Measurements from ENCODE around the gene FGR.

FGR gene

DNA sequence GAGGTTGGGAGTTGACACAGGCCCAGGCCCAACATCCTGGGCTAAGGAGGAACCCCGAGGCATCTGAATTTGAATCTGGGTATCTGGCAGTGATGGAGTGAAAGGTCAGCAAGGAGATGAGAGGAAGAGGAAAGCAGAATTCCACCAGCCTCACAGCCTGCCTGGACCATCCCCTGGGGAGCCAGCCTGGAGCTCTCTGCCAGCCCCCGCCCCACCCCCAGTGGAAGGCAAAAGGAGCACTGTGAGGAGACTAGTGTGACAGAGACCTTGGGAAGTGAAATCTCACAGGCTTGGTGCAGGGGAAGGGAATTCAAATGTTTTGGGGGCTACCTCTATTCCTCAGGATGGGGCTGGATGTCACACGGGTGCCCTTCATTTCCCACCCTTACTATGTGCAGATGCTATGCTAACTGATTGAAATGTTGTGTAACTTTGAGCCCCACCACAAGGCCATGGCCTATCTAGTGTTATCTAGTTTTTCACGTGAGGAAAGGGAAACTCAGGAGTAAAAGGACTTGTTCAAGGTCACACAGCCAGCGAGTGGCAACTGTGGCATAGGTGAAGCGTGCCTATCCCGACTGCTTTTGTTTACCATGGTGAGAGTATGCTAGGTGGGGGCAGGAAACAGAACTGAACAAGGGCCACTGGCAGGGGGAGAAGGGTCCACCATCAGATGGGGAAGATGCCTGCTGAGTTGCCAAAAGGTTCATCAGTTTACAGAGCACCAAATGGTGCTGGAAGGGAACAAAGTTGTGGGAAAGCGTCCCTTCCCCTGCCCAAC lies 60.8 kb downstream of the FGR start:
- no peaks in the 10 kb centered on the region for H3K9me3 Mint-ChIP-seq
- H3K27ac Mint-ChIP-seq, result no peak overlapping the region
- H3K4me1 Mint-ChIP-seq, result peaks cover 18% of the 10 kb centered on the region
- ATAC-seq (ENCODE audit: low read depth), result no peak
- H3K36me3 Mint-ChIP-seq, result no peaks in the 10 kb centered on the region
- no peaks in the 10 kb centered on the region for H3K27me3 Mint-ChIP-seq
- H3K4me3 Mint-ChIP-seq, result peak overlapping the region; percentile 64
- DNase-seq (ENCODE audit: low spot score in 2 of 2), result no peak

DNA sequence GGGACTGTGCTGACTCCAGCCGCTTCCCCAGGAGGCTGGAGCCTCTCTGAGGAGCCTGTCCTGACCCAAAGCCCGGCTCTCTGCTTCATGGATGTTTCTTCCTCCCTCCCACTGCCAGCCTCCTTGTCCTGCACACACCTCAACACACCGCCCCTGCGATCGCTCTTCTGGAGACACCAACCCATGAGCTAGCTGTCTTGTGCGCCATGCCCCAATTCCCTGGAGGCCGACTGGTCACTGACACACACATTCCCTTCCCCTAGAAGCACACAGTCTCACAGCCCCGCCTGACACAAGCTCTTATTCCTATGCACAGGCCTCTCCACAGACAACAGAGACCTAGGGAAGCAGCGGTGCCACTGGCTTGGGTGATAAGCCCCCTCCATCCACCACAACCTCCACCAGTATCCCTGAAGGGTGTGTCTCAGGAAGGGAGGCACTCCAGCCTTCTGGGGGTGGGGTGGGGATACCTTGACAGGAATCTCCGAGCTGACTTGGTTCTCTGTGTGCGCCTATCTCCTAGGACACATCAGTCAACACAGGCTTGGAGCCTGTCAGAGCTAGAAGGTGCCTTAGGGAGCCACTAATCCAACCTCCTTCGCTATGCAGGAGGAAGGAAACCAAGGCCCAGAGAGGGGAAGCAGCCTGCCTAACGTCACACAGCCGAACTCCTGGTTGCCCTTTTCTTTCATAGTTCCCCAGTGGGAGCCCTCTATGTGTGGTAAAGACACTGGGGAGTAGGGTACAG lies 62.1 kb downstream of the FGR start:
- ATAC-seq (ENCODE audit: low read depth), result no peak

DNA sequence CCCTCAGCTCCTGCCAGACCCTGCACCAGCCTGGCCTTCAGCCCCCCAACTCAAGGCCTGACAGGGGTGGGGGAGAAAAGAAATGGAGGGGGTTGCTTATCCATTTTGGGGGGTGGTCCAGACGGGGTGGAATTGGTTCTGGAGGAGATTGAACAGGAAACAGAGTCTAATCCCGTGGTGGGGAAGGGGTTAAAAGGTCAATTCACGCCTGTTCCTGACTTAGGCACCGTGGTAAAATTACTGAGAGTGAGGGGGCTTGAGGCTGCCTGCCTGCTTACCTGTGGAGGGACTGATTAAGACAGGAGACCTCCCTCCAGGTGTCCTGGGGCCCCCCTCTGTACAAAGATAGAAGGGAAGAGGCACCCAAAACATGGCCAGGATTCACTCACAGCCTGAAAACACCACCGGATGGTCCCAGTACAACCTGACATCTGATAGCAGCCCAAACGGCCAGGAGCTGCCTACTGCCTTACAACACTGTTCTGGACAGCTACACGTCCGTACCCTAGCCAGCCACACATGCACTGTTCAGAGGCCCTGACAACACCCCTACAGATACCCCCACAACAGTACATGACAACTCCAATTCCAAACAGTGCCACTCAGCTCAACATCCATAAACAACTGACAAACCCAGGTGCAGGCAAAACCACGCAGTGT lies 62.8 kb downstream of the FGR start:
- no peaks in the 10 kb centered on the region for H3K36me3 Mint-ChIP-seq
- ATAC-seq (ENCODE audit: low read depth) (no peak), DNase-seq (ENCODE audit: low spot score in 2 of 2) (no peak)
- no peaks in the 10 kb centered on the region for H3K27me3 Mint-ChIP-seq
- H3K4me3 Mint-ChIP-seq, result no peak overlapping the region
- H3K4me1 Mint-ChIP-seq, result peaks cover 28% of the 10 kb centered on the region
- no peaks in the 10 kb centered on the region for H3K9me3 Mint-ChIP-seq
- peak overlapping the region; percentile 9 for H3K27ac Mint-ChIP-seq

More for the DNA sequence above, 62.1 kb downstream of the FGR start:
- no peaks in the 10 kb centered on the region for H3K9me3 Mint-ChIP-seq
- no peak overlapping the region for H3K27ac Mint-ChIP-seq
- DNase-seq (ENCODE audit: low spot score in 2 of 2), result no peak
- no peaks in the 10 kb centered on the region for H3K27me3 Mint-ChIP-seq
- peaks cover 26% of the 10 kb centered on the region for H3K4me1 Mint-ChIP-seq
- H3K4me3 Mint-ChIP-seq, result no peak overlapping the region
- H3K36me3 Mint-ChIP-seq, result no peaks in the 10 kb centered on the region

DNA sequence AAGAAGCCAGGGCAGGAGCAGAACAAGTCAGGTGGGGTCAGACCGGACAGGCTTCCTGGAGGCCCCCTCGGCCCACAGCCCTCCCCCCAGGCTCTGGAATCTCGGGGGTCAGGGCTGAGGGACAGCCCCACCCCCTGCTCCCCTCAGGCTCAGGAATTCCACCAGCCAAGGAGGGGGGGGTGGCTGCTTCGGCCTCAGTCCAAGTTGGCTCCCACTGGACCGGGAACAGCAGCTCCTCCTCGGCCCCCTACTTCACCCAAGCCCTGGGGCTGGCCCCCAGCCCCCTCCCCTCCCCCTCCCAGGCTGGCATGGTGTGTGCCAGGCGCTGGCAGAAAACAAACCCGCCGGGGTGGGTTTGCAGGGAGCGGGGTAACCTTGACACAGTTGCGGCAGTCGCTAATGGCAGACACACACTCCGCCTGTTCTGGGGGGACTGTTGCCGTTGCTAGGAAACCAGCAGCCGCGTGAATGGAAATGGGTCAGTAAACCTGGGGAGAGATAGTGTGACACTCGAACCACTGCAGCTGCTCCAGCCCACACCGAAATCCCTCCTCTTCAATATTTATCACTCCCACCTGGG lies 63.5 kb downstream of the FGR start:
- no peak overlapping the region for H3K4me3 Mint-ChIP-seq
- ATAC-seq (ENCODE audit: low read depth), result no peak
- no peaks in the 10 kb centered on the region for H3K9me3 Mint-ChIP-seq
- H3K27me3 Mint-ChIP-seq, result no peaks in the 10 kb centered on the region
- no peaks in the 10 kb centered on the region for H3K36me3 Mint-ChIP-seq
- peaks cover 23% of the 10 kb centered on the region for H3K4me1 Mint-ChIP-seq
- H3K27ac Mint-ChIP-seq, result no peak overlapping the region
- no peak for DNase-seq (ENCODE audit: low spot score in 2 of 2)

DNA sequence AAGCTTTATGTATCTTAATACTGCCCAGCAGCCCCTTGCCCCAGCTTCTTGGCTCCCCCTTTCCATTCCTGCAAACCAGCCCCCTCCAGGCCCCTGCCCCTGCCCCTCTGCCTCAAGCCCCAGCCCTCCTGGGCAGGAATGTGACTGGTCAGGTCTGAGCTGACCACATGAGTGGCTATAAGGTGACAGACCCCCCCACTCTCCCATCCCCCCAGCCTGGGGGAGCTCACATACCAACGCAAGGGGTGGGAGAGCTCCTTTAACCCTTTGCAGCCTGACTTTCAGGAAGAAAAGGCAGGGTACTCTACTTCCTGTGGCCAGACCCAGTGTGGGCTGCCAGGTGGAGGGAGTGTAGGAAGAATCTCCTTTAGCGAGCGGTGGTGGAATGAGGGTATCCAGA lies 64.2 kb downstream of the FGR start:
- Mint-ChIP-seq H3K36me3 (peaks cover 2% of the 10 kb centered on the region), H3K27me3 (no peaks in the 10 kb centered on the region), H3K4me1 (peaks cover 28% of the 10 kb centered on the region), H3K4me3 (no peak overlapping the region), H3K27ac (no peak overlapping the region), H3K9me3 (no peaks in the 10 kb centered on the region)
- DNase-seq (ENCODE audit: low spot score in 2 of 2), result no peak
- ATAC-seq (ENCODE audit: low read depth), result no peak

DNA sequence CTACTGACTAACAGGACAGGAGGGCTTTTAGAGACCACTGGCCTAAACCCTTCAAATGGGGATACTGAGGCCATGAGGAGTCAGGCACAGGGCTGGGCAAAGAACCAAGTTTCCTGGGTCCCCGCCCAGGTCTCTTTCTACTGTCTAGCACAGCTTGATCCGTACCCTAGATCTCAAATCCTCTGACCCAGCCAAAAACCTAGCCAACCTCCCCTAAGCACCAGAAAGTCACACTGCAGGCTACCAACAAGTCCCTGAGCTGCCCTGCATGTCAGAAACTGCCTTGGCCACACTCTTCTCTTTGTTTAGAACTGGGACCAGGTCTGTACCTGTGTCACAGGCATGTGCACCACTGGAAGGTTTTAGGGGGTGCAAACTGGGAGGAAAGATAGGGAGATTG lies 64.6 kb downstream of the FGR start:
- ATAC-seq (ENCODE audit: low read depth), result no peak
- H3K36me3 Mint-ChIP-seq, result peaks cover 2% of the 10 kb centered on the region
- no peaks in the 10 kb centered on the region for H3K9me3 Mint-ChIP-seq
- H3K4me3 Mint-ChIP-seq, result no peak overlapping the region
- peaks cover 28% of the 10 kb centered on the region for H3K4me1 Mint-ChIP-seq
- no peaks in the 10 kb centered on the region for H3K27me3 Mint-ChIP-seq
- no peak for DNase-seq (ENCODE audit: low spot score in 2 of 2)
- H3K27ac Mint-ChIP-seq, result peak overlapping the region; percentile 9

DNA sequence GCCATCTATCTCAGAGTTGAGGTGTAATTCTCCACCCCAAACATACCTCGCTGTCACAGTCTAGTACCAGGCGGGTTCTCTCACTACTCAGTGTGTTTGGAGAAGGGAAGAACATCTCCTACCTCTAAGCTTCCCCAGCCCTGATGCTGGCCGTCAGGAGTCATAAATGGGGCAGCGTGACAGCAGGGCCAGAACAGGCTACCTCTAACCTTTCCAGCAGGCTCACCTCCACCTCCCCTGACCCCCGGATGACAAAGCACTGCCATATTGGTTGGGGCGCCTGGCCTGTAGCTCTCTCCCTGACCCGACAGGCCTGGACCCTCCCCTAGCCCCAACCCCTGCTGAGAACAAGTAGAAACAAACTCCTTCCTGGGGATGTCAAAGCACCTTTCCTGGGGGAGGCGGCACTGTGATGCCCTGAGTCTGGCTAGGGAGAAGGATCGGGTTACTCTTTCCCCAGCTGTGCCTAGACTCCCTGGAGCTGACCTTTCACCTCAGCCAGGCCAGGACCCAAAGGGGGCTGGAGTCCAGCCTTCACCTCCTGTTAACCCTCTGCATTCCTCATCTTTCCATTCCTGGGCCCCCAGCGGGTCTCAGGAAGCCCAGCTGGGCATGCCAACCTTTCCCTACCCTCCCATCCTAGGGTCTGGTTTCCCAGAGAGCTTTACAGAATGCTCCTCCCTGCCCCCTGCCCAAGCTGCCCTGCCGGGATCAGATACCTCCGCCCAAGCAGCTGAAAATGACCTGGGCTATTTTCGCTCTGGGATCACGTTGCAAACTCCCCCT lies 65.3 kb downstream of the FGR start:
- no peaks in the 10 kb centered on the region for H3K27me3 Mint-ChIP-seq
- H3K4me3 Mint-ChIP-seq, result peak overlapping the region; percentile 85
- H3K36me3 Mint-ChIP-seq, result peaks cover 2% of the 10 kb centered on the region
- no peaks in the 10 kb centered on the region for H3K9me3 Mint-ChIP-seq
- H3K4me1 Mint-ChIP-seq, result peaks cover 28% of the 10 kb centered on the region
- no peak for DNase-seq (ENCODE audit: low spot score in 2 of 2)
- peak overlapping the region; percentile 86 for H3K27ac Mint-ChIP-seq
- no peak for ATAC-seq (ENCODE audit: low read depth)

DNA sequence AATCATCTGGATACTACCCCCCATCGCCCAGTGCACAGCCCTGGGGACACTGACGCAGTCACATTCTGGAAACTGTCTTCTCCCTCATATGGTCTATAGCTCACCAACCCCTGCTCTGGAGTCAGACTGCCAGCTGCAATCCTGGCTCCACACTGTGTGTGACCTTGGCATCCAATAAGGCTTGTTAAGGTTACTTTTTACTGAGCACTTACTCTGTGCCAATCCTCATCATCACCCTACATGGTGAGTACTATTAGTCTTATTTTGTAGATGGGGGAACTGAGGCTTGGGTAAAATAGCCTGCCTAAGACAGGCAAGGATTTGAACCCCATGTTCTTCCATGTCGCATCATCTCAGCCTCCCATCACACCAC lies 65.9 kb downstream of the FGR start:
- Mint-ChIP-seq H3K36me3 (peaks cover 2% of the 10 kb centered on the region), H3K4me3 (peak overlapping the region; percentile 85), H3K27ac (peak overlapping the region; percentile 86), H3K27me3 (no peaks in the 10 kb centered on the region), H3K4me1 (peaks cover 24% of the 10 kb centered on the region), H3K9me3 (no peaks in the 10 kb centered on the region)
- DNase-seq (ENCODE audit: low spot score in 2 of 2), result no peak
- ATAC-seq (ENCODE audit: low read depth), result peak; percentile 8

DNA sequence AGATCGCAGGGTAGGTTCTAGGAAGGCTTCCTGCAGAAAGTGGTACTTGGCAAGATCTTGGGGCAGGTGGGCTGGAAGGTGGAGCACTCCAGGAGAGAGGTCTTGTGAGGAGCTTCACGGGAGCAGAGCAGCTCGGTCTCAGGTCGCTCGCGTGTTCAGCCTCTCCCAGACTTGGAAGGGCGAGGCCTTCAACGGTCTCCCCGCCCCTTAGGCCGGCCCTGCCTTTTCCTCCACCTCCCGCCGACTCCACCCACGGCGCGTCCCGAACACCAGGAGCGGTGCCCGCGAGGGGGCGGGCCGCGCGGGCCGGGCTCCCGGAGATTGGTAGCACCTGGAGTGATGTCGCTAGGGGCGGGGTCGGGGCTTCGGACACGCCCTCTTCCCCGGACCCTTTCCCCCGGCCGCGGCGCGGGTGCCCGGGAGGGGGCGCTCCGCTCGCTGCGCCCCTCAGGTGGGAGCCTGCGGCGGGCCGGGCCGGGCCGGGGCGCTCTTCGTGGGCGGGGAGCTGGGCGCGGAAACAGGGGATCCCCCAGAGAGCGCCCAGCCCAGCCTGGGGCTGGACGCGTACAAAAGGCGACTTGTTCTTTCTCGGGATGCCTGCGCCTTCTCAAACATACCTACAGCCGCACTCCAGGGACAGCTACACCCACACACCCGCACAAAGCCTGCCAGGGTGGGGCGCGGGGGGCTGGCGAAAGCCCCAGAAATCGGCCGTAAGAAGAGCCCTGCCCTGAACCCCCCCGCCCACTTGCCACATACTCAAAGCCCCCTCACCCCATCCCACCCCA lies 66.5 kb downstream of the FGR start:
- Mint-ChIP-seq H3K27ac (peak overlapping the region; percentile 86), H3K4me1 (peaks cover 29% of the 10 kb centered on the region), H3K9me3 (no peaks in the 10 kb centered on the region), H3K27me3 (no peaks in the 10 kb centered on the region), H3K4me3 (peak overlapping the region; percentile 85), H3K36me3 (peaks cover 2% of the 10 kb centered on the region)
- ATAC-seq (ENCODE audit: low read depth), result peak; percentile 86
- DNase-seq (ENCODE audit: low spot score in 2 of 2), result peak; percentile 93

DNA sequence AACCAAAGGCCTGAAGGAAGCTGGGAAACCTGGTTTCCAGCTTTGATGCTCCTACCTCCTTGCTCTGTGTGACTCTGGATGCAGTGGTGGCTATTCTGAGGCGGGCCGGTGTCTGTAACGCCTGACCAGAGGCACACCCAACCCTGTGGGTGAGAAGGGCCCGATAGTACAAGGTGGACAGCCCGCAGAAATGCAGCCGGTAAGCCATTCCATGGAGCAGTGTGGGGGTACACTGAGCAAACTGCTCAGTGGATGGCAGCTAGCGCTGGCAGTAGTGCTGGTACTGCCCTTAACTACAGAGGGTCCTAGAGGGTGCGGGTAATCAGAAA lies 67.0 kb downstream of the FGR start:
- DNase-seq (ENCODE audit: low spot score in 2 of 2) (no peak), ATAC-seq (ENCODE audit: low read depth) (no peak)
- Mint-ChIP-seq H3K27ac (peak overlapping the region; percentile 86), H3K27me3 (no peaks in the 10 kb centered on the region), H3K36me3 (peaks cover 2% of the 10 kb centered on the region), H3K4me1 (peaks cover 35% of the 10 kb centered on the region), H3K4me3 (peak overlapping the region; percentile 79), H3K9me3 (no peaks in the 10 kb centered on the region)

DNA sequence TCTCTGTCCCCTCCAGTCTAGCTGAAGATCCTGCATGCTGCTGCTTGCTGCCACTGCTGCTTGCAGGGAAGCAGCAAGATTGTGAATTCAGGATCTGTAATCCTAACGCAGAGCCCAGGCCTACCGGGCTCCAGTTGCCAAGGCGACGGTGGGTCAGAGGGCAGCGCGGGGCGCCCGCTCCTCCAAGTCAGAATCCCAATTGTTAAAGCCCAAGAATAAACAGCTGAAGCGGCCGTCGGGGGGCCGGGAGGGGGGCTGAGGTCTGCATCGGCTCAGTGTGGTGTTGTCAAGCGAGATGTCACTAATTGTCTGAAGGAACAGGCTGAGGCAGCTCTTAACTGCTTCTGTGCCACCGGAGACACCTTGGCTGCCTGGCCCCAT lies 67.8 kb downstream of the FGR start:
- DNase-seq (ENCODE audit: low spot score in 2 of 2) (no peak), ATAC-seq (ENCODE audit: low read depth) (no peak)
- Mint-ChIP-seq H3K27me3 (no peaks in the 10 kb centered on the region), H3K4me1 (peaks cover 34% of the 10 kb centered on the region), H3K4me3 (no peak overlapping the region), H3K27ac (no peak overlapping the region), H3K9me3 (no peaks in the 10 kb centered on the region), H3K36me3 (peaks cover 2% of the 10 kb centered on the region)

DNA sequence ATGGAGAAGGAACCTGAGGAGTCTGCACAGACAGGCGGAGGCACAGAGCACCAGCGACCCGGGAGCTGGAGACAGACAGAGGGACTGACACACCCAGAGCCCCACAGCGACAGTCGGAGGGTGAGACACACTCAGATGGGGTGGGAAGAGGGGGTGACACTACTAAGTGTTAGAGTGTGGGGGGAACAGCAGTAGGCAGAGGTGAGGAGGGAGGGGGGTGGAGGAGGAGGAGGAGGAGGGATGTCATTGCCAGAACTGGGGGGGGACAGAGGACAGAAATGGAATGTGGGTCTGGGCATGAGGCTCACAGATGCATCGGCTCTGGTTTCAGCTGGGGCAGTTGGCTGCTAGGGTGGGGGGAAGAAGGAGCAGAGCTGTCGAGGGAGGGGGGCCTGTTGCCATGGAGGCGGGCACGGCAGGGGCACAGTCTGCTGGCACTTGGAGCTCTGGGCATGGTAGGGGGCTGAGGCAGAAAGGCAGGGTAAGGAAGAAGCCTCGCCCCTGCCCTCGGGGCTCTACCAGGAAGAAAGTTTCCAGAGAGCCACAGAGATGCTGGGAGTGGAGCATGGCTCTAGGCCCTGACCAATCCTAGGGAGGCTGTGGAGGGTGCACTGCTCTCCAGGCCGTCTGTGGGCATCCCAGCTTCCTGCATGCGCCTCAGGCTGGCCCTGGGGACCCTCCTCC lies 68.4 kb downstream of the FGR start:
- peaks cover 2% of the 10 kb centered on the region for H3K36me3 Mint-ChIP-seq
- no peaks in the 10 kb centered on the region for H3K27me3 Mint-ChIP-seq
- no peak overlapping the region for H3K4me3 Mint-ChIP-seq
- peaks cover 36% of the 10 kb centered on the region for H3K4me1 Mint-ChIP-seq
- no peak for ATAC-seq (ENCODE audit: low read depth)
- no peaks in the 10 kb centered on the region for H3K9me3 Mint-ChIP-seq
- peak overlapping the region; percentile 10 for H3K27ac Mint-ChIP-seq
- DNase-seq (ENCODE audit: low spot score in 2 of 2), result no peak

Data from memory B cell (primary cell).